Uterus (tissue), 2 donors: ENCODE results near the gene C1QA.

Source experiments
- CTCF ChIP-seq, 4 experiments: fragments of 200-600 bp in 2 of 4; fragments of 450-650 bp in 2 of 4; sonication (generic) in 2 of 4; IDR thresholded peaks; one replicate each; pipeline ENCODE4 v1.5.1; 2016 to 2019; ENCODE audit warnings: antibody characterized with exemption in 4 of 4, mild to moderate bottlenecking in 2 of 4, moderate library complexity in 1 of 4
- POLR2A ChIP-seq, 2 donors: fragments of 450-650 bp; IDR thresholded peaks; one replicate each; pipeline ENCODE4 v1.6.1; 2016; ENCODE audit warnings: antibody characterized with exemption in 2 of 2, mild to moderate bottlenecking in 1 of 2, moderate library complexity in 1 of 2

- TF ChIP-seq POLR2A (IDR thresholded peaks at IDR 0.05) (no peak), CTCF (IDR thresholded peaks at IDR 0.05) (no peak)
Measured at GRCh38 chr1:22592051-22592450, 44.4 kb upstream of the C1QA start.
